ENCODE measurements around the gene OR51I2. TPM values are rescaled to one million over a fixed set of nuclear protein-coding genes. Genes with fewer than 3 reads are reported as not detected.

Gene OR51I2
- total and polyA plus RNA-seq, 9 of the 15 experiments (the other 6 are each of a cell fraction or from before 2014, with no cell fraction given): 0.06 to 0.61 (median 0.07) TPM; not detected in 6

GRCh38 chr11:5505363-5506048, 56.4 kb downstream of the OR51I2 start (continued):
- TF ChIP-seq REST (IDR thresholded peaks at IDR 0.05; ENCODE audit: borderline replicate concordance) (no peak), REST (CRISPR knock-in tag; IDR thresholded peaks at IDR 0.05; ENCODE audit: low read depth) (no peak), TGIF2 (CRISPR knock-in tag; IDR thresholded peaks at IDR 0.05) (no peak), BDP1 (IDR thresholded peaks at IDR 0.05; ENCODE audit: insufficient read depth, insufficient read length) (no peak), MTA1 (IDR thresholded peaks at IDR 0.05; ENCODE audit: borderline replicate concordance) (no peak), ETS2 (tag; IDR thresholded peaks at IDR 0.05; ENCODE audit: borderline replicate concordance, poor library complexity, severe bottlenecking) (no peak), CCNT2 (IDR thresholded peaks at IDR 0.05; ENCODE audit: borderline replicate concordance, extremely low read depth, insufficient read length, low read depth, low read length) (no peak), PHF21A (IDR thresholded peaks at IDR 0.05; ENCODE audit: borderline replicate concordance, low read depth) (no peak), CEBPB (tag; IDR thresholded peaks at IDR 0.05) (no peak), MECOM (CRISPR knock-in tag; IDR thresholded peaks at IDR 0.05) (no peak), GABPB2 (CRISPR knock-in tag; conservative IDR thresholded peaks at IDR 0.05) (no peak), ATF2 (CRISPR knock-in tag; IDR thresholded peaks at IDR 0.05) (no peak), E2F1 (CRISPR knock-in tag; IDR thresholded peaks at IDR 0.05) (no peak; the same call in 1 of the 2 replicates), EP400 (IDR thresholded peaks at IDR 0.05) (peak; percentile 75), ZNF280A (IDR thresholded peaks at IDR 0.05; ENCODE audit: low read depth, partially characterized antibody) (no peak), SMARCB1 (IDR thresholded peaks at IDR 0.05; ENCODE audit: insufficient read length, low read depth) (no peak)
